GM18511 (cell line): ENCODE data around the gene BMERB1.
"Not testable (repeated sequence)": the region's sequence is repeated elsewhere in the genome, so short reads cannot be mapped to it uniquely, and the experiment has no call there.

Source experiments
- ATAC-seq: cut with Tn5 transposase; IDR thresholded peaks from one replicate; pipeline ENCODE4 v1.9.1; 2021; ENCODE audit warnings: mild to moderate bottlenecking, moderate library complexity; ENCODE audit not compliant: unreplicated experiment

BMERB1 gene

GRCh38 chr16:15548482-15548891 lies 114.1 kb downstream of the BMERB1 start:
- ATAC-seq = no peak

GRCh38 chr16:15552507-15552906 lies 118.1 kb downstream of the BMERB1 start:
- no peak for ATAC-seq

GRCh38 chr16:15553313-15554088 lies 119.1 kb downstream of the BMERB1 start:
- ATAC-seq = no peak

GRCh38 chr16:15556130-15556529 lies 121.7 kb downstream of the BMERB1 start:
- ATAC-seq = no peak

- no peak for ATAC-seq
These were observed 122.9 kb downstream of the BMERB1 start for GRCh38 chr16:15557258-15557657.

- ATAC-seq = no peak
These were observed 124.8 kb downstream of the BMERB1 start for GRCh38 chr16:15559176-15559575.

- ATAC-seq = no peak
These were observed 130.4 kb downstream of the BMERB1 start for GRCh38 chr16:15564604-15565339.

GRCh38 chr16:15566095-15566494 lies 131.7 kb downstream of the BMERB1 start:
- ATAC-seq = no peak

- ATAC-seq = no peak
These were observed 133.4 kb downstream of the BMERB1 start for GRCh38 chr16:15567823-15568222.

GRCh38 chr16:15570666-15571065 lies 136.3 kb downstream of the BMERB1 start:
- ATAC-seq = not testable (repeated sequence)

GRCh38 chr16:15571557-15571956 lies 137.2 kb downstream of the BMERB1 start:
- ATAC-seq = no peak

GRCh38 chr16:15572329-15573001 lies 138.1 kb downstream of the BMERB1 start:
- no peak for ATAC-seq

- no peak for ATAC-seq
These were observed 139.0 kb downstream of the BMERB1 start for GRCh38 chr16:15573274-15573895.

- ATAC-seq = not testable (repeated sequence)
These were observed 139.7 kb downstream of the BMERB1 start for GRCh38 chr16:15573896-15574613.

GRCh38 chr16:15574614-15574948 lies 140.2 kb downstream of the BMERB1 start:
- no peak for ATAC-seq

- no peak for ATAC-seq
These were observed 141.1 kb downstream of the BMERB1 start for GRCh38 chr16:15575293-15576049.

GRCh38 chr16:15576960-15577958 lies 142.9 kb downstream of the BMERB1 start:
- no peak for ATAC-seq

- ATAC-seq = no peak
These were observed 144.4 kb downstream of the BMERB1 start for GRCh38 chr16:15578824-15579223.
